Retina (tissue), 1 donor: ENCODE data around the gene NDC80.
"Not testable (repeated sequence)": the region's sequence is repeated elsewhere in the genome, so short reads cannot be mapped to it uniquely, and the experiment has no call there.

Experiments
- DNase-seq: peaks from one replicate; pipeline ENCODE4 v3.0.0-alpha.2; 2016

The NDC80 gene

GRCh38 chr18:2571200-2572170 lies at the start of gene NDC80, which contains the start of gene METTL4:
NDC80 (plus strand) TSS chr18:2571557; CDS start chr18:2572986, 1,429 bp downstream.
METTL4 (minus strand) TSS chr18:2571505; CDS start chr18:2567216, 4,289 bp downstream.
- DNase-seq: peak; percentile 99

GRCh38 chr18:2522112-2522511 lies 49.2 kb upstream of the NDC80 start:
- DNase-seq: no peak

GRCh38 chr18:2524794-2525198 lies 46.6 kb upstream of the NDC80 start:
- DNase-seq: not testable (repeated sequence)

DNA sequence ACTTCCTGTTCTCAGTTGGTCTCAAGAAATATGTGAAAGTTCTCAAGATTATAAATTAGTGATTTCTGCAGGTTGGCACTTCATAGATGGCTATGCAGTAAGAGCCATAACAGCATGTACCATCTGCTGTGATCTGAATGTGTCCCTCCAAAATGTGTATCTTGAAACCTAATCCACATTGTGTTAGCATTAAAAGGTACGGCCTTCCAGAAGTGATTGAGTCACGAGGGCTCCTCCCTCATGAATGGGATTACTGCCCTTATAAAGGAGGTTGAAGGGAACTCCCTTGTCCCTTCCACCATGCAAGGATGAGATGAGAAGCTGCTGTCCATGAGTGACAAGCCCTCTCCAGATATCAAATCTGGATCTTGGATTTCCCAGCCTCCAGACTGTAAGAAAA lies 45.0 kb upstream of the NDC80 start:
- no peak for DNase-seq

DNA sequence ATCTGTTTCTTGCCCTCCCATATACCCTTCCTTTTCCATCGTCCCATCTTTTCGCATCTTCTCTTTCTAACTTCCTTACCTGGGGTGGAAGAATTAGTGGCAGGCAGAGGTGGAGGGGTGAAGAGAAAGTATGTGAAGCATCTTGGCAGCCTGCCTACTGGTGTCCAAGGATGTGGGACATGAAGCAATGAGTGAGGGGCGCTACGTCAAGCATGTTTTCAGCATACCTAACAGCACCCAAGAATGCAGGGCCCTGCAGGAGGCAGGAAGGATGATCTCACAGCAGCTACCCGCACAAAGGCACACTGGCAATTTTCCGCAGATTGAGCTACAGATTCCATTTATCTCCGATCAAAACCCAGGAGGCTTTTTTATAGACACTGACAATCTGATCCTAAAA lies 42.2 kb upstream of the NDC80 start:
- no peak for DNase-seq

GRCh38 chr18:2531751-2532150 lies 39.6 kb upstream of the NDC80 start:
- no peak for DNase-seq

DNA sequence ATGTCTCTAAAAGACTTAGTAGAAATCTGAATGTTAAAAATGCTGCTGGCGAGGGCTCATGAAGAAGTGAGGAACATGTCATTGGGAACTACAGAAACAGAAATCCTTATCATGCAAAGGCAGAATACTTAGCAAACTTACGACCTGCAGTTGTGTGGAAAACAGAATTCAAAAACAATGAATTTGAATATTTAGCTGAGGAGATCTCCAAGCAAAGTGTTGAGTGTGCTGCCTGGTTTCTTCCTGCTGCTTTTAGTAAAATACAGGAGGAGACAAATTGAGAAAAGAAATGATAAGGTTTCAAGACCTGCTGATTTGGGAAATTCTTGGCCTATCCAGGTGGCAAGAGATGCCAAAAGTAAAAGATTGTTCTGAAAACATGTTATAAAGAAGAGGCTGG lies 38.6 kb upstream of the NDC80 start:
- no peak for DNase-seq

DNA sequence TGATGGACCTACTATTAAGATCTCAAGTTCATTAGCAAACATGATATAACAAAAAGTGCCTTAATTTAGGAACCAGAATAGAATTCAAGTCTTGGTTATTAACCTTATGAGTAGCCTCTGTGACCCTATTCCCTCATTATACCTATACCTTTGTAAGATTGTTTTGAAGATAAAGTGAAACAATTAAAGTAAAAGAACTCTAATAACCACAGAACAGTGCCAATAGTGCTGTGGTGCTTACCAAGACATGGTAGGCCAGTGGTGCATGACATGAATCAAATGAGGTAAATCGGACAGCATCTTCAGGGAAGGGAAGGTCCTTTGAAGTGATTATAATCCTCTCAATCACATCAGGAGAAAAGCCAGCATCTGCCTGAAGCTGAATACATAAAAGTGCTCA lies 36.5 kb upstream of the NDC80 start:
- no peak for DNase-seq

- DNase-seq: no peak
Measured at GRCh38 chr18:2535419-2535910, 35.9 kb upstream of the NDC80 start.

DNA sequence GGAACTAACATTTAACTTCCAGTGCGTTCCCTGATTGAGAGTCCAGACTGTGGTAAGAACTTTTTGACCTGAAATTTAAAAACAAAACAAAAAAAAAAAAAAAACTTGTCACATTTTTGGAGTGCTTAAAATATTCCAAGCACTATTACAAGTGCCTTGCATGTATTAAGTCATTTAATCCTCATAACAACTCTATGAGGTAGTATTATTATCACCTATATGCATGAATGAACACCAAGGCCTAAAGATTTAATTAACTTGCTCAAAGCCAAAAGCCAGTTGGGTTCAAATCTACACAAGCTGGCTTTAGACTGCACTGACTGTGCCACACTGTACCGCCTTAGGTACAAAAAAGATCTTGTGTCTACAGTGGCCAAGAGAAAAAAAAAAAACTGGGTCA lies 35.3 kb upstream of the NDC80 start:
- no peak for DNase-seq

- DNase-seq: no peak
Measured at GRCh38 chr18:2536493-2536892, 34.9 kb upstream of the NDC80 start.

GRCh38 chr18:2537296-2537695 lies 34.1 kb upstream of the NDC80 start:
- DNase-seq: no peak

DNA sequence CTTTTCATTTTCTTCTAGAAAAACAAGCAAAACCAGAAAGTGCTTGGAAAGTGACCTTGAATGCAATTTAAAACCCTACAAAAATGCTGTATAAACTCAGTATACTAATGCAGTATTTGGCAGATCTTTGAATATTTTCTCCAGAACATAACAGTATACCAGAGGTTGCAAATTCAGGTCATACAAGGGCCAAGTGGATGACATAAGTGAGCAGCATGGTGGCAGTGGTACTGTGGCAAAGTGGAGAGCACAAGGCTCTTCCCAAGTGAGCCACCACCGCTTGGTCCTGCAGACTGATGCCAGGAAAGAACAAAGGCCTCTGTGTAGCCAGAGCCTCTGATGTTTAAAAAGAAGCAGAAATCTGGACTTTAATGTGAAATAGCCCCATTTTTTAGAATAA lies 33.1 kb upstream of the NDC80 start:
- no peak for DNase-seq

- no peak for DNase-seq
Measured at GRCh38 chr18:2538844-2539243, 32.5 kb upstream of the NDC80 start.

- DNase-seq: no peak
Measured at GRCh38 chr18:2540575-2540974, 30.8 kb upstream of the NDC80 start.

GRCh38 chr18:2541925-2542563 lies 29.3 kb upstream of the NDC80 start:
- DNase-seq: not testable (repeated sequence)

- no peak for DNase-seq
Measured at GRCh38 chr18:2545155-2545554, 26.2 kb upstream of the NDC80 start.

DNA sequence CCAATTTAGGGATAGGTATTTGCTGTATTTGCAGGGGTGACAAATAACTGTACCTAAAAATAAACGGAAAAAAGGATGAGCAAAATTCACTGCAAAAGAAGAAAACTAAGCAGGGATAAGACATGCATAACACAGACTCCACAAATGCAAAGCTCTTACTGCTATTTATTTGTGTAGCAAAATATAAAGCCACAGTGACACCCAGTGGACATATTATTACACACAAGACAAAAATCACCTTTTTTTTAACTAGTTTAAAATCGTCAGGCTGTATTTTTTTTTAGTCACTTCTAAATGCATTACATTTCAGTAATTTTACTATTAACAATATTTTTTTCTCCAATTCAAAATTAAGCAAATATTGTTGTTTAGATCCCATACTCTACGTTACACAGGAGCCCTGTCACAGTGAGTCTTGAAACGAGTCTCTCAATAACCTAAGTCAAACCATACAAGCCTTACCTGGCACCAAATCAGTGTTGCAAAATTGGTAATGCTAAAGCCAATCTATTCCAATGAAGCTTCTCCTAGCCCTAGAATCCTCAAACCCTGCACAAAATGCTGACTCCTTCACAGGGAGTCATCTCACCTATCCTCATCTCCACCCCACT lies 23.8 kb upstream of the NDC80 start:
- peak; percentile 45 for DNase-seq

DNA sequence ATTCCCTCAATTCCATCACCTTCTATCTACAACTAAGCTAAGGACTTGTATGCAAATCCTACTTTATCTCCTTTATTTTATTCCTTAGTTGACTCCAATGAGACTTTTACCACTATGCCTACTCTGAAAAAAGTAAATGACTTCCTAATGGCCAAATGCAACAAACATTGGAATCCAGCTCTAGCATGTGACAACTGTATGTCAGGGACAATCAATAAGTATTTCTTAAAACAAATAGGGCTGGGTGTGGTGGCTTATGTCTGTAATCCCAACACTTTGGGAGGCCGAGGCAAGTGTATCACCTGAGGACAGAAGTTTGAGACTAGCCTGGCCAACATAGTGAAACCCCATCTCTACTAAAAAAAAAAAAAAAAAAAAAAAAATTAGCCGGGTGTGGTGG lies 21.9 kb upstream of the NDC80 start:
- DNase-seq: no peak

DNA sequence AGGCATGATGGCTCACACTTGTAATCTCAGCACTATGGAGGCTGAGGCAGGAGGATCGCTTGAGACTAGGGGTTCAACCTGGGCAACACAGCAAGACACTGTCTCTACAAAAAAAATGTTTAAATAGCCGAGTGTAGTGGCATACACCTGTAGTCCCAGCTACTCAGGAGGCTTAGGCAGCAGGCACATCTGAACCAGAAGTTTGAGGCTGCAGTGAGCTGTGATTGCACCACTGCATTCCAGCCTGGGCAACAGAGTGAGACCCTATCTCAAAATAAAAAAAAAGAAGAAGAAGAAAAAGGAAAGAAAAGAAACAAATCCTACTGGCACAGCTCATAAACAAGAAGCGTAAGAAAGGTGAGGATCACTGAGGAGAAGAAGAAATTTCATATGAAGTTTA lies 19.9 kb upstream of the NDC80 start:
- DNase-seq: no peak

- DNase-seq: no peak
Measured at GRCh38 chr18:2554696-2555095, 16.7 kb upstream of the NDC80 start.

DNA sequence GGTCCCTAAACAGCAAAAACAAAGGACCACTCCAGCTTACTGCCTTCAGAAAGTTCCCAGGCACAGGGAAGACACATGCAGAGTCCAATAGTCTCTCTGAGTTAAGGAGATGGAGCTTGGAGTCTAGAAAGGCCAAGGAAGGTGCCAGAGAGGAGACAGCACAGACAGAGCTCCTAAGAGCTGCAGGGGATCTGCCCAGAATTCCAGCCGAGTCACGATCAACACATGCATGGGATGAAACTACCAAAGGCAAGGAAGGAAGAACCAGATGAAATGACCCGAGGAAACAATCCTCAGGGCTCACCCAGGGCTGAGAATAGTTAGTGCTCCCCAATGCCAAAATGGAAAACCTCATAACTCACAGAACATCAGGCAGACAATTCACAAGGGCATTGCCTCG lies 15.5 kb upstream of the NDC80 start:
- no peak for DNase-seq

DNA sequence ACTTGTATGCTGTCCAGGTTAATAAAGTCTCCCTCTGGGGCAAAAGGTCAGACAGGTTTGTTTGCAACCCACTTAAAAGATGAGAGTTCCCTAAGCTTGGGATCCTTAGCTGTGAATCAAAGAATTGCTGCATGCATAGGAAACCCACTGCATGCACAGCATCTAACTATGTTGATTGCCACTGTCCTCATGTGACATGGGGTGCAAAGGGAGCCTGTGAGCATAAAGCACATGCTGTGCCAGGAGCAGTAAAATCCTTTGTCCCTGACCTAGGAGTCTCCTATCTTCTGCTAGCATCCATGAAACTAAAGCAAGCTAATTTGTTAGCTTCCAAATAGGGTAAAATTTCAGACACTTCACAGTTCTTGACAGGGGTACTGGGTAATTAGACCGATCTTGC lies 13.8 kb upstream of the NDC80 start:
- no peak for DNase-seq

DNA sequence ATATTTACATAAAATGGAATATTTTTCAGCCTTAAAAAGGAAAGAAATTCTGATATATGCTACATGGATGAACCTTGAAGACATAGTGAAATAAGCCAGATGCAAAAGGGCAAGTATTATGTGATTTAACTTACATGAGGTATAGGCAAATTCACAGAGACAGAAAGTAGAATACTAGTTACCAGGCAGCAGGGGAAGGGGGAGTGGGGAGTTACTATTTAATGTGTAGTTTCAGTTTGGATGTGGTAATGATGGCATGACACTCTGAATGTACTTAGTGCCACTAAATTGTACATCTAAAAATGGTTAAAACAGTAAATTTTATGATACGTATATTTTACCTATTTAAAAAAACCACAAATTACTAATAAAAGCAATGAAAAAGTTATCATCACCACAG lies 12.1 kb upstream of the NDC80 start:
- no peak for DNase-seq
